AG09319 (cell line): ENCODE results near the gene ASIC2.

Source experiments
- DNase-seq: peaks from one replicate; pipeline ENCODE4 v3.0.0-alpha.2; 2010; ENCODE audit warnings: low read depth; ENCODE audit errors: extremely low read depth
- CTCF ChIP-seq: IDR thresholded peaks from 2 replicates; pipeline ENCODE4 v1.5.1; 2011; ENCODE audit warnings: low read depth, mild to moderate bottlenecking, inconsistent platforms, low read length, moderate library complexity

The ASIC2 gene

GRCh38 chr17:33090806-33091205 is 202.3 kb downstream of the ASIC2 start:
- no peak for TF ChIP-seq CTCF
- DNase-seq, result no peak

DNA sequence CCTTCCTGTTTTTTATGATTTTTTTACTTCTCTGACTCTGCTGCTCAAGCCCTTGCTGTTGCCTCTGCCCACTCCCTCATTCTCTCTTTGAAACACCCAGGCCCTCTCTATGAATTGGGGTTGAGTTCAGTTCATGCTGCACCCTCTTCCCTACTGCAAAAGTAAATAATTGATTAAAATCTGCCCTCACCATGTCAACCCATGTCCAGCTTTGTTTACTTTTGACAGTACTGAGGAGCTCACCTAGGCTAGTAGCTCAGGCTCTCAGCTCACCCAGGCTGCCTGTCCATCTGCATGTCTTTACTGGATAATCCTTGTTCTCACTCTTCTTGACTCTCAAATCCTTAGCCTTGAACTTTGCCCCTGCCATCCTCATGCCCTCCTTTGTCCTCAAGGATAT is 206.2 kb downstream of the ASIC2 start:
- no peak for TF ChIP-seq CTCF
- no peak for DNase-seq

DNA sequence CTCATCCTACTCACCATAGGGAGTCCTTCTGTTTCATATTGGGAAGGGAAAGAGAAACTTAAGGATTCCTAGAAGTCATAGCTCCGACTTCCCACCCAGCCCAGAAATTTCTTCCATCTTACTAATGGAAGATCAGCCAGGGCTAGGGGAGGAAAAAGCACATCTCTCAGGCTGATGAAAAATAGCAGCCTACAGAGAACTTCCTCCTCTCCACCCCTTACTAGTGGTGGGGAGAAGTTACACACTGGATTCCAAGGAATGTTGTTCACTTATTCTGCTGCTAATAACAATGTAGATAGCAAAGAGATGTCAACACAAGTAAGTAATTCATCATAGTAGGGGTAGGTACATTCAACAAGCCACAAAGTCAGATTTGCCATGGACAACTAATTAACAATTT is 207.1 kb downstream of the ASIC2 start:
- DNase-seq, result no peak
- no peak for TF ChIP-seq CTCF

DNA sequence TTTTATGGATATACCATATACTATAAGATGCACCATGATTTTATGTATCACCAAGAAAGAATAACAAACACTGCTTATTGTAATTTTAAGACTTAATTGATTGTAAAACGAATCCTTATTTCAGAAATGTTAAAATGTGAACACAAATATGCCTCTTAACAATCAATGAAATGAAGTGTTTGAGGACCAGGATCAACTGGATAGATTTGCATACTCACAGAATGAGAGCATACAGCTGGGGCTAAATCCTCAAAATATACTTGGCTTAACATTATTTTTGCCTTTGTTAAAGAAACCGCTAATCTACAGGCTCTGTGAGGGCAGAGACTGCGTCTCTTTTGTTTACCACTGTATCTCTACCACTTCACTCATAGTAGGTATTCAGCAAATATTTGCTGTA is 207.8 kb downstream of the ASIC2 start:
- TF ChIP-seq CTCF, result no peak
- DNase-seq, result no peak

DNA sequence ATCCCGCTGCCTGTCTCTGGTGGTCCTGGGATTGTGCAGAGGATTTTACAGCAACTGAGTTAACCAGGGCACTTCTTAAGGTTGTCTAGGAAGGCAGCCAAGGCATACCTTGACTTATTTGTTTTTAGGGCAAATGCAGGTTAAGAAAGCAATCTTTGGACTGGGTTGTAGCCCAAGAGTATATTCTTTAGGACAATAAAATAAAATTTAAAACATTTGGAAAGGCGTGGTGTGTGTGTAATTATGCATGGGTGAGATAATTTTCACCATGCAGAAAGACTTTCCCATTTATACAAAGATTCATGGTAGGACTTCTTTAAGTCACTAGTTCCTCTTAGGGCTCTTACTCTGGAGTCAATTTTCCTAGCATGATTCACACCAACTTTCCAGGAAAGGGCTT is 208.3 kb downstream of the ASIC2 start:
- TF ChIP-seq CTCF, result no peak
- DNase-seq, result no peak

- DNase-seq, result no peak
- no peak for TF ChIP-seq CTCF
Measured at GRCh38 chr17:33082529-33083173, 210.4 kb downstream of the ASIC2 start.

- no peak for DNase-seq
- no peak for TF ChIP-seq CTCF
Measured at GRCh38 chr17:33080091-33080490, 213.0 kb downstream of the ASIC2 start.
